Stimulated activated CD8-positive, alpha-beta memory T cell treated with anti-CD3 and anti-CD28 coated beads, Interleukin-12 subunit alpha, Interleukin-12 subunit beta, amount 100 ng/mL, for 4 hours (primary cell): ENCODE results near the gene PPARG.

ENCODE experiments used
- DNase-seq: peaks from one replicate; pipeline ENCODE4 v3.0.0-alpha.2; 2020; ENCODE audit warnings: low read depth

Gene PPARG

DNA sequence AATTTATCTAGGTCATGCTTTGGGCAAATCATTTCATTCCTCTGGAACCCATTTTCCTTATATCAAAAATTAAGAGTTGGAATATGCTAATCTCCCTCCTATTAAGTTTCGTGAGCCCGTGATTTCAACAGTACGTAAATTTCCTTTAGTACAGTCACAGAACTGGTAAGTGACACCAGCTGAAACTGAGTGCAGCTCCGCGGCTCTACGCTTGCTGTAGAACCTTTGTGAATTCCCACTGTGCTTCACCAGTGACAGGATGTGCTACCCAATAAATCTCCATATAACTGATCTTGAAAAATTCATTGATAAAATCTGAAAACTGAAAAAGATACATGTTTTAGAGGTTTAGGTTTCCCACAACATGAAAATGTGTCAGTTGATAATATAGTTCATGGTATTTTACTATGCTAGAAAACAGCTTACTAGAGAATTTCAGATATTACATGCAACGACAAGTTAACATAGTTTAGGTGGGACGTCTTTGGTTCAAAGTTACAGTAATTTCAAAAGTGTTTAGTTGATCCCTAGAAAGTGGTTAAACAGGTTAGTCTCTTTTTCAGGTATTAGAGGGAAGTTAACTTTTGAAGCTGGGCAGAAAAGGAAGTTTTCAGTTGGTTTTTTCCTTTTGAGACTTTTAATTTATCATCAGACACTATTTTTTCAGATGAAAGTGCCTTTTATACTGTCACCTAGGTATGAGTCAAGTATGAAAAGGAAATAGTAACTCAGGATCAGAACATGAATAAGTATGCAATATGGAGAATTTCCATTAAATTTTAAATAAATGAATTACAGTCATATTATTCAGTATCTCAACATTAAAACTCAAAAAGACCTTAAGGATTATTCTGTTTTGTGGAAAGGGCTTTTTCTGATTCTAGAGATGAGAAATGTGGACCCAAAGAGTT lies 57.0 kb downstream of the PPARG start:
- DNase-seq: no peak

DNA sequence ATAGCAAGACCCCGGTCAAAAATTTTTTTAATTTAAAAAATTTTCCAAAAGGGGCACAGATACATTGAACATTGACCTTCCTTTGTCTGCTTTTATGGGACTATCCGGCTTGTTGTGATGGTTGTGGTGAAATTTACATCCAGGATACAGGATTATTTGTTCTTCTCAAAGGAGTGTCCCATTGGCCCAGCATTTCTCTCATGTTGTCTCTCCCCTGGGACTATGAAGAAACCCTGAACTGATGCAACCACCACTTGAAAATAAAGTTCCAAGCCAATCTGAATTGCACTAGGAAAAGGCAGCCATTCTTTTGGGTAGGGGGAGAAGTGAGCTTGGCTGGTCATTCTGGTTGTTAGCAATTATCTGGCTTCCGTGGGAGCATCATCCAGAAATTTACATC lies 58.4 kb downstream of the PPARG start:
- no peak for DNase-seq

DNA sequence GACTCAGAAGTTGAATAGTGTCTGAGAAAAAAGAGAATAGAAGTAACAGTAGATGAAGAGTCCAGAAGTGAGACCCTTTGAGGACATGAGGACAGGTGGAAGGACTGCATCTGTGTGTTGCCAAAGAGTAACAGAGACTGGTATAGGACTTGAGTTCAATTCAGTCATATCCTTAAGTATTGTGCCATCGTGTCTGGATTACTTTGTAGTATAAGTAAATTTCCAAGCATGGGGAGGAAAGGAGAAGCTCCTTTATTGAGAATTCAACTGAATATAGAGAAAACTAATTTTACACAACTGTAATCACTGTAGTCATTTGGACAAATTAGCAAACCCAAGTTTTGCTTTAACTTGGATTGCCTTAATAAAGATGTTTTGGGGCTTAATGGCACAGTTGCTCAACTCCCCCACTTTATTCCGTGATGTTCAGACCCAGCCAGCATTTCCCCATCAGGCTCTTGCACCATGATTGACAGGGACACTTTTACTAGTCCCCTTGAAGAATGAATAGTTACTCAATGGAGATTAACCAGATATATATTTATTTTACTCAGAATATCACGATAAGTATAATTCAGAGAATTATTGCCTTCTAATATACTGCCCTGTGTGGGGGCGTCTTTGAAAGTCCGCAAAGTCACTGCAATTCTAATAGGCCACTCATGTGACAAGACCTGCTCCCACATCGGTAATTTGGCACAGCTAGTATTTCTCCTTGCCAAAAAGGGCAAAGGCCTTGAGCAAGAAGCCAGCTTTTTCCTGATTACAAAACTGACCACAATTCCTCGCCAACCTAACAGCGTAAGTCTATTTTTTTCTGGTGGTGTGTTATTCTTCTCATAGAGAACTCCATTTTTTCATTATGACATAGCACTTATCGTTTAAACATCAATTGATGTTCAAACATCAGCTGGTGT lies 61.3 kb downstream of the PPARG start:
- DNase-seq: no peak

DNA sequence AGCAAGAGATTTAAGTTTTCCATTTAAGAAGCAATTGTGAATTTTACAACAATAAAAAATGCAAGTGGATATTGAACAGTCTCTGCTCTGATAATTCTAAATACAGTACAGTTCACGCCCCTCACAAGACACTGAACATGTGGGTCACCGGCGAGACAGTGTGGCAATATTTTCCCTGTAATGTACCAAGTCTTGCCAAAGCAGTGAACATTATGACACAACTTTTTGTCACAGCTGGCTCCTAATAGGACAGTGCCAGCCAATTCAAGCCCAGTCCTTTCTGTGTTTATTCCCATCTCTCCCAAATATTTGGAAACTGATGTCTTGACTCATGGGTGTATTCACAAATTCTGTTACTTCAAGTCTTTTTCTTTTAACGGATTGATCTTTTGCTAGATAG lies 62.3 kb downstream of the PPARG start:
- DNase-seq: no peak

DNA sequence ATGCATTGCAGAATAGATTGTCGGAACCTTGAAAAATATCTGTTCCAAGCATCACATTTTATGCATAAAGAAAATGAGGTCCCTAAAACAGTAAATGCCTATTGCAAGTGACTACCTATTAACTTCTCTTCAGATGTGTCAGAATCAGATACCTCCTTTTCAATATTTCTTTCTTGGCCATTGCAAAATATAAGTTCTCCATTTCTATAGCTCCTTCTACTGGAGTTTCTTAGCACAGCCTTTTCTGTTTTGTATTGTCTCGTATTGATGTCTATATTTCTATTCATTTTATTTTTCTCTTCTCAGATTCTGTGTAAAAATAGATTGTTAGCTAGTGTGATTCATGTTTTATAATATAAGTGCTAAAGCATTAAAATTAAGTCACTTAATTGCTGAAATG lies 63.4 kb downstream of the PPARG start:
- no peak for DNase-seq

DNA sequence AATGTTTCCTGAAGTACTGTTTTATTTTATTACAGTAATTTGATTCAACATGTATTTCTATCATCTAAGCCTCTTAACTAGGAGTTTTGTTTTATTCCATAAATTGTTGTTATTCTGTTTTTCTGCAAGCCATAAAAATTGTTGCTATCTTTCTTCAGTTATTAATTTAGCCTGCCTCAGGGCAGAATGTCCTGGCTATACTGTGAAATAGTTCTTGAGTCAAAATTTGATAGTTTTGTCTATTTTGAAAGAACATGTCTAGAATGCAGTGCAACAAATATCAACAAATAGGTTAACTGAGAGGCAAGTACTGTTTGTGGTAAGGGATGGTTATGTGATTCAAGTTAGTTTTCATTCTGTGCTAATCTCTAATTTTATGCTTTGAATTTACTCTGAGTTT lies 63.9 kb downstream of the PPARG start:
- no peak for DNase-seq

DNA sequence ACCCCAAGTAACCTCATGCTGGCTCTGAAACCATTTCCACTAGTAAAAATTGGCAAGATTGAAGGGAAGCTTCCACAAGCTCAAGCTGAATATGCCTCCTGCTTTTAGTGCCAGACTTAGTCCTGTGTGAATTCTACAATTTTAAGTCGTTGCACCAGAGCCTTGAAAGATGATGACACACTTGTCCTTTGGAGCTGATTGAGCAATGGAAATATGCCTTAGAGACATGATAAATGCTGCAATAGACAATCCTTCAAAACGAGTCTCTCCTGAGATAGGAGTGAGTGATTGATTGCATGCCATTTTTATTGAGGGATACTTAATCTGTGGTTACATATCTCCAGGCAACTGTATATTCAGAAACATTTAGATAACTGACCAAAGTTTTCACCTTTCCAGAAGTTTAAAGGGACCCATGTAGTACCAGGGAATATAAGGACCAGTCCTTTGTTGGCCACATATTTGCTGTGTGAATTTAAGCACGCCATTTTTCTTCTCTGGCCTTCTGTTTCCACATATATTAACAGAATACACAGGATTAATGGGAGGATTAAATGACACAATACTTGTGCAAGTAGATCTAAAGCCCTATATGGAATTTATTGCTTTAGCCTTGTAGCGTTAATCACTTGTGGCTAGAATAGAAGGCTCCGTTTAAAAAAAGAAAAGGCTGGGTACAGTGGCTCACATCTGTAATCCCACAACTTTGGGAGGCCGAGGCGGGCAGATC lies 65.1 kb downstream of the PPARG start:
- DNase-seq: no peak

DNA sequence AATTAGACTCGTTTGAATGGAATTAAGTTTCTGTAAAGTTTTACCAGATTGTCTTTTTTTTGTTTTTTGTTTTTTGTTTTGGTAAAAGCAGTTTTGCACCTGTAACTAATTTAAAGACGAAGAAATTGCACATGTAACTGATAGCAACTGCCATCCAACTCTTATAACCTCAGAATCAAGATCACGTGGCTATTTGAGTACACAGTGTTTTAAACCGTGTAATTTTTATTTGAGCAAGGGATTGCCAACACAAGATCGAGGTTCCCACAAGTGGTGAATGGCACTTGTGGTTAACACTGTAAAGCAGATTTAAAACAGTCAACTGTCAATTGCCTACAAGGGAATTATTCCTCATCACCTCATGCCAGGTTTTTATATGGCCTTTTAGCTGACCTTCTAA lies 67.3 kb downstream of the PPARG start:
- no peak for DNase-seq

DNA sequence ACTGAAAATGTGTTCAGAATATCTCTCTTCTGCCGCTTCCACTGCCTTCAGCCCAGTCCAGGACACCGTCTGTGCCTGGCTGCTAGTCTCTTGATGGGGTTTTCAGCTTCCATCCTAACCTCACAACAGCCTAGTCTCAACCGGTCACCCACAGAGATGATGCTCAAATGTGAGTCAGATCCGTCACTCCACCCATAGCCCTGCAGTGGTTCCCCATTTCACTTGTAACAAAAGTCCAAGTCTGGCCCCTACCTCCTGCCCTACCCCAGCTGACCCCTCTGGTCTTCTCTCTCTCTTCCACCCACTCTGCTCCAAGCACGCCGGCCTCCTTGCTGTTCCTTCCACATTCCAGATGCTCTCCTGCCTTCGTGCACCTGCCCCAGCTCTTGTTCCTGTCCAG lies 68.1 kb downstream of the PPARG start:
- DNase-seq: no peak

DNA sequence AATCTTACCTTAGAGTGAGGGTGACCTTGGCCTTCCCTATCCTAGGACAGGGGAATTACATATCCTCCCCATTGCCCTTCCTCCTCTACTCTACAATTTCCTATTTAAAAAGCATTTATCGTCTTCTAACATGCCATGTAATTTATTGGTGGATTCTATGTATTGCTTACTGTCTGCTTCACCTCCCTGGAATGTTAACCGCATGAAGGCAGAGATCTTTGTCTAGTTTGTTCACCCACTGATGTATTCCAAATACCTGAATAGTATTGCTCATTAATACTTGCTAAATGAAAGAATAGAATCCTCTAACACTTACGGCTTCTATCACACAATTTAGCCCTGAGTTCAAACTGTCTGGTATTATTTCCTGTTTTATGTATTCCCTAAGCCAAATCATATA lies 68.6 kb downstream of the PPARG start:
- no peak for DNase-seq

DNA sequence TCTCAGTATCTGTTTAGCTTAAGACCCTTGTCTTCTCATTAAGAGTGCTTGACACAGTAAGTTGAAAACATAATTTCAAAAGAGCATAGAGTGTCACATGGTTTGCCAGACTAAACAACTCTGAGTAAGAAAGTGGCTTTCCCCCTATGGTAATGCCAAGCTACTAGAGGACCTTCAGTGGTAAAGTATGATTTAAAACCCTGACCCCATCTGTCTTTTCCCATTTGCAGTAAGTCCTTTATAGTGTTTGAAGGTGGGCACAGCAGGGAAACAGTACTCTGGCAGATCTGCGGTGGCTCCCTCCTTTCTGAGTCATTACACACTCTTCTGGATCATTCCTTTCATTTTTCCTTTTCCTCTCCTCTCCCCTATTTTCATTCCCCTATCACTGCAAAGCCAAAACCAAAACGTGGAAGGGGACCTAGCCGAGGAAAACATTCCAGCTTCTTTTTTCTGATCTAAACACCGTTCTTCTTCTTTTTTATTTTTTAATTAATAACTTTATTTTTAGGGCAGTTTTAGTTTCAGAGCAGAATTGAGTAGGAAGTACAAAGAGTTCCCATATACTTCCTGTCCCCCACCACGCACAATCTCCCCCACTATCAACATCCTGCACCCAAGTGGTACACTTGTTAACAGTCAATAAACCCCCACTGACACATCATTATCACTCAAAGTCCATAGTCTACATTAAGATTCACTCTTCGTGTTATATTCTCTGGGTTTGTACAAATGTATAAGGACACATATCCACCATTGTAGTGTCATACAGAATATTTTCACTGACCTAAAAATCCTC lies 74.7 kb downstream of the PPARG start:
- no peak for DNase-seq

DNA sequence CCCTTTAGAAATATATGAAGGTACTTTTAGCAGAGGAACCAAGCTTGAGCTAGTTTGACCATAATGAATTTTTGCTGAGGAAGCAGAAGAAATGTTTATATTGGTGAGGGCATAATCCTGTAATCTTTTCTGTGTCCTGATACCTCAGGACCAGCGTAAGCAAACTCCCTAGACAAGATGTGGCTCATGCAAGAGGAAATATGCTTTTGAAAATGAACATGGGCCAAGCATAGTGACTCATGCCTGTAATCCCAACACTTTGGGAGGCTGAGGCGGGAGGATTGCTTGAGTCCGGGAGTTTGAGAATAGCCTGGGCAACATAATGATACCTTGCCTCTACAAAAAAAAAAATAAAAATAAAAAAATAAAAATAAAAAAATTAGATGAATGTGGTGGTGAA lies 78.5 kb downstream of the PPARG start:
- no peak for DNase-seq

DNA sequence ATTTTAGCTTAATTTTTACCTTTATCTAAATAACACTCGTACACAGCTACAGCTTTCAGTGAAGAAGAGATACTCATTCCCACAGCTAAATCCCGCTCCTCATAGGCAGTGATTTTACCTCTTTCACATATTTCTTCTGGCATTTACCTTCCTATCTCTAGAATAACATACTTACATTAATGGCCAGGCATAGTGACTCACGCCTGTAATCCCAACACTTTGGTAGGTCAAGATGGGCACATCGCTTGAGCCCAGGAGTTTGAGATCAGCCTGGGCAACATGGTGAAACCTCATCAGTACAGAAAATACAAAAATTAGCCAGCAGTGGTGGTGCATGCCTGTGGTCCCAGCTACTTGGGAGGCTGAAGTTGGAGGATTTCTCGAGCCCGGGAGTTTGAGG lies 80.2 kb downstream of the PPARG start:
- DNase-seq: no peak

DNA sequence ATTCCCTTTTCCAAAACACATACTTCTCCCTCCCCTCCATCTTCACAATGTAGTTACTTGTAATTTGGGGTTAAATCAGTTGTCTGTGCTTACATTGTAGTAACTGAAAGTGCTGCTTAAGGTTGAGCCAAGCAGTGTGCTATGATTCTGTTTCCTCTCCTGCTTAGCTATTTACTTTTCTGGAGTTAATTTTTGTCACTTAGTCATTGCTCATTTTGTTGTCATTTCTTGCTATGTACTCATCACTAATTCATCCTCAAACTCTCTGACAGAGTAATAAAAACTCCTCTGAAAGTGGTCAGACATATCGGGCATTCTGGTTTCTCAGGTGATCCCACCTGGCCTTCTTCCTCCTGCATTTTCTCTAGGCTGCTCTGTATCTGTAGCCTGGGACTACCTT lies 80.7 kb downstream of the PPARG start:
- no peak for DNase-seq

DNA sequence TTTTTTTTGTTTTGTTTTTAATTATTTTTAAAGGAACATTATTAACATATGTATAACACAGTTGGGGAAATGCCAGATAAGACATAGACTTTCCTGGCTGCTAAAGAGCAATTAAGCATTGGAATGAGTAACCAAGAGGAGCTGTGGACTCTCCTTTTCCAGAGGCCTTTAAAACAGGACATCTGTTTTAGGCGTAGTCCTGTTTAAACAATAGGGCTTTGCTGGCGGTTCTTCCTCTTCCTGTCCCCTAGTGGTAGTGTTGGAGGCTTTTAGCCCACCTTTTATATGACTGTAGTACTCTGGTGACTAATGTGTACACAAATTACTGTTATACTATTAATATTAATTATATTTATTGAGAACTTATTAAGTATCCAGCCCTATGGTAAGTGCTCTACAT lies 81.9 kb downstream of the PPARG start:
- no peak for DNase-seq

DNA sequence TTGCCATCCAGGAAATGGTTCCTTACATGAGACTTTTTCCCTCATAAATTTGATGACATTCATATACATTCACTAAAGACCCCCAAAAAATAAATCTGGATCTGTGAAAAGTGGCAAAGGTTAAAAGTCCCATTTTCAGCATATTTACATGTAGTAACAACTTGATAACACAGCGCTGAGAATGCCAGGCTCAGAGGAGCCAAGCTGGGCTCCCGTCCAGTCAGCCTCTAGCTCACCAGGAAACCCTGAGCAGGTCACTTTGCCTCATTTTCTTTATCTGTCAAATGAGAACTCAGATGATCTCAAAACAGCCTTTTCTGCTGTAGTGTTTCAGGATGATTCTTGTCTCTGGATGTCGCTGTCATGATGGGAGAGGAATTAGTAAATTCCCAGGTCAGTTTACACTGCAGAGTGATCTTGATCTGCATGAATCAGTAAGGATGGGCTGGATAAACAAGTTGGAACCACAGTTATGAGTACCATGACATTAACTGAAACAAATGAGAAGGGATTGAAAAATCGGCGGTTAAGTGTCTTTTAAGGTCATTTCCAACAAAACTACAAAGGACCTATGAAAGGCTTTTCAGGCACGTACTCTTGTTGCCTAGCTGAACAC lies 82.8 kb downstream of the PPARG start:
- DNase-seq: no peak

DNA sequence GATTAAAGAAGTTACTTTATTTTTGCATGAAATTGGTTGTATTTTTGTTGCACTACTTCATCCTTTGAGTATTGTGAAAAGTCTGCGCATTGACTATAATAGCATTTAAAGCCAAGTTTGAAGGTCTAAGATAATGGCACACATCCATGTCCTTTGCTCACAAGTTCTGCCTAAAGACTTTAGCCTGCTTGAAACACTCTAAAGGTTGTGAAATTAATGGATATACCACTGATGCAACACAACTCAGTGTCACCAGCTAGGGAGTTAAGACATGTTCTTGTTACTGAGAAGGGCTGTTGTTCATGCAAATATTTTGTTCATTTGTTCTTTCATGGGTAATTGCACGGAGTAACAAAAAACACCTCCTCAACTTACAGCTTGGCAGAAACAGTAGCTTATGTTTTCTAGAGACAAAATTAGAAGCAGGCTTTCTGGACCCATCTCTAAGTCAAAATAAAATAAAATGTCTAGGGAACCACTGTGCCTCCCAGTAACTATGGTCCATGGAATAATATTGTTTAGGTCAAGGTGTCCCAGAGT lies 83.9 kb downstream of the PPARG start:
- no peak for DNase-seq

DNA sequence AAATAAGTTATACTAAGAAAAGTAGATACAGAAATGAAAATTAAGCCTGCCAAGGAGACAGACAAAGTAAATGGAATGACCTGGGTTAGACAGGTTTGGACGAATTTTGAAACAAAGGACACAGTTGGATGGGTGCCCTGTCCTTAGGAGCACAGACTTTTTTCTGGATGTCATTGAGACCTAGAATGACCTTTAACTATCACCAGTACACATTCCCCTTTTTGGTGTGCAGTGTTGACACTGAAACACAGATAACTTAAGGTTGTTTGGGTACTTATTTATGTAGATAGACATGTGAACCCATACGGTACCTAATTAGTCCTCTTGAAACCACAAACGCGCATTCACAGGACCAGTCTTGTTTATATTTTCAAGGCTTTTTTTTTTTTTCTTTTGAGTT lies 86.7 kb downstream of the PPARG start:
- no peak for DNase-seq

DNA sequence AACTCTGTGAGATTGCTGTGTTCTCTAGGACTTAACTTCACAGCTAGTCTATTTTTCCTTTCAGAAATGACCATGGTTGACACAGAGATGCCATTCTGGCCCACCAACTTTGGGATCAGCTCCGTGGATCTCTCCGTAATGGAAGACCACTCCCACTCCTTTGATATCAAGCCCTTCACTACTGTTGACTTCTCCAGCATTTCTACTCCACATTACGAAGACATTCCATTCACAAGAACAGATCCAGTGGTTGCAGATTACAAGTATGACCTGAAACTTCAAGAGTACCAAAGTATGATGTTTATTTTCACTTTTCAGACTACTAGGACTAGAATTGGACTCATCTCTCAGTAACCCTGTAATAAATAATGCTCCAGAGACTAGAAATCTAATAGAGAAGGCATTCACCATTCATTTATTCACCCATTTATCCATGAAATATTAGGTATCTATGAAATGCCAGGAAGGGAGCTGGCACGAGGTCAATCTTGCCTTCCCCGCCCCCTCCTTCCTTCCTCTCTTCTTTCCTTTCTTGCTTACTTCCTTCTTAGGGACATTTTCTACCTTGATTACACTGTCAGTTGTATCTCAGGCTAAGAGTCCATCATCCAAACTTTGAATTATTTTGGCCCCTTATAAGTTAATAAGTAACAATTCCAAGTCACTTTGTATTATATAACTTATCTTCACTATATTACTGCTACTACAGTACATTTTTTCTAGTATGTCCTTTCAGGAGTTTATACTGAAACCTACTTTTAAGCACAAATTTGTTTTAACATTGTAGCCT lies 91.0 kb downstream of the PPARG start:
- no peak for DNase-seq

DNA sequence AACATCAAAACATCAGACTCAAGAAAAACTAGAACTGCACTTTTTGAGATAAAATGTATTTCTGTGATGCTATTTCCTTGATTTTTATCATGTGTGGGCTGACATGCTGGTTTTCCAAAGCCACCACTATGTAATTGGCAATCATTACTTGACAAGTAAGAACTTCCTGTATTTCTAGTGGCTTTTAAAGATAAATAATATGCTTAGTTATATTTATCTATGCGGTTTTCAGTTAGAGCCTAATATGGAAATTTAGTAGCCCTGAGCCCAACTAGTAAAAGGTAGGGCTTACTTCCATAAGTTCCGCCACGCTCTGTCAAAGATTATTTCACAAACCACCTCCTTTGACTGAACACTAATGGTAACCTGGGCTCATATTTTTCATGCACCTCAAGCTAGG lies 91.6 kb downstream of the PPARG start:
- DNase-seq: no peak
